ENCODE data around the gene POU2AF3.

GRCh38 chr11:111297696-111298095, 650 bp upstream of the POU2AF3 start:
- TF ChIP-seq, protein P1, sequence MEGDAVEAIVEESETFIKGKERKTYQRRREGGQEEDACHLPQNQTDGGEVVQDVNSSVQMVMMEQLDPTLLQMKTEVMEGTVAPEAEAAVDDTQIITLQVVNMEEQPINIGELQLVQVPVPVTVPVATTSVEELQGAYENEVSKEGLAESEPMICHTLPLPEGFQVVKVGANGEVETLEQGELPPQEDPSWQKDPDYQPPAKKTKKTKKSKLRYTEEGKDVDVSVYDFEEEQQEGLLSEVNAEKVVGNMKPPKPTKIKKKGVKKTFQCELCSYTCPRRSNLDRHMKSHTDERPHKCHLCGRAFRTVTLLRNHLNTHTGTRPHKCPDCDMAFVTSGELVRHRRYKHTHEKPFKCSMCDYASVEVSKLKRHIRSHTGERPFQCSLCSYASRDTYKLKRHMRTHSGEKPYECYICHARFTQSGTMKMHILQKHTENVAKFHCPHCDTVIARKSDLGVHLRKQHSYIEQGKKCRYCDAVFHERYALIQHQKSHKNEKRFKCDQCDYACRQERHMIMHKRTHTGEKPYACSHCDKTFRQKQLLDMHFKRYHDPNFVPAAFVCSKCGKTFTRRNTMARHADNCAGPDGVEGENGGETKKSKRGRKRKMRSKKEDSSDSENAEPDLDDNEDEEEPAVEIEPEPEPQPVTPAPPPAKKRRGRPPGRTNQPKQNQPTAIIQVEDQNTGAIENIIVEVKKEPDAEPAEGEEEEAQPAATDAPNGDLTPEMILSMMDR (optimal IDR thresholded peaks at IDR 0.05 in 1 of 3, IDR thresholded peaks at IDR 0.05 in 1 of 3, conservative IDR thresholded peaks at IDR 0.05 in 1 of 3; ENCODE audit: extremely low read depth in 1 of 3, insufficient read depth in 2 of 3, low read length in 3 of 3) = no peak
- TF ChIP-seq EZH2 (IDR thresholded peaks at IDR 0.05; ENCODE audit: low read length) = no peak

All from keratinocyte (primary cell).